Neural progenitor cell (in vitro differentiated cells): ENCODE results near the gene PHLPP1.

Experiments used
- CTCF ChIP-seq: fragments of 200-600 bp; sonication (generic); IDR thresholded peaks from 2 replicates; pipeline ENCODE4 v1.5.1; 2017; ENCODE audit warnings: antibody characterized with exemption, mild to moderate bottlenecking
- EZH2 ChIP-seq: fragments of 200-600 bp; sonication (generic); IDR thresholded peaks from 2 replicates; pipeline ENCODE4 v1.6.1; 2017; ENCODE audit warnings: antibody characterized with exemption, mild to moderate bottlenecking, moderate library complexity

- TF ChIP-seq CTCF (no peak), EZH2 (no peak)
These were observed 259.8 kb downstream of the PHLPP1 start for GRCh38 chr18:62974928-62975675.
